Fibroblast of pulmonary artery (primary cell): ENCODE measurements around the gene TBRG1.
A peak's percentile ranks its signal among the peaks of the same experiment; 100 is the strongest.

Source experiments
- DNase-seq: peaks from one replicate; pipeline ENCODE4 v3.0.0-alpha.2; 2010; ENCODE audit warnings: low read depth
- H3K4me3 ChIP-seq: replicated peaks from 2 replicates; pipeline ENCODE4 v1.5.1; 2011; ENCODE audit warnings: low read depth, mild to moderate bottlenecking, control low read depth, low read length, moderate library complexity
- TF ChIP-seq, protein P1 (sequence below): IDR thresholded peaks from 2 replicates; pipeline ENCODE4 v1.5.1; 2011; ENCODE audit warnings: mild to moderate bottlenecking, control low read depth, low read length, inconsistent platforms; ENCODE audit errors: missing control alignments

The TBRG1 gene

DNA sequence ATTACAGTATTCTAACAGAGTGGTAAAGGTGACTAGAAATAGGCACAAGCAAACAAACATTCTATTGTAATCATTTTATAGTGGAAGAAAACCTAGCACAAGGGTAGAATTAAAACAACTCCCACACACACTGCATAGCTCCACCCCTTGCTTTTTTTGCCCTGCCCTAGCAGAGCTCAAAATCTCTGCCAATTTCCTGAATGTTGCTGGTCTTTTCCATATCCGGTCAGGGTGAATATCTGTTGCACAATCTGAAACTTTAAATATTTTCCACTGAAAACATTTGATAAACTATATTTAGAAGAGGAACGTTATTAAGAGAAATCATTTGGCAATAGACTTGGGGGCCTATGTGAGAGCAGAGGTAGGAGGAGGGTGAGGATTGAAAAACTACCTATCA lies 53.7 kb downstream of the TBRG1 start:
- TF ChIP-seq, protein P1, sequence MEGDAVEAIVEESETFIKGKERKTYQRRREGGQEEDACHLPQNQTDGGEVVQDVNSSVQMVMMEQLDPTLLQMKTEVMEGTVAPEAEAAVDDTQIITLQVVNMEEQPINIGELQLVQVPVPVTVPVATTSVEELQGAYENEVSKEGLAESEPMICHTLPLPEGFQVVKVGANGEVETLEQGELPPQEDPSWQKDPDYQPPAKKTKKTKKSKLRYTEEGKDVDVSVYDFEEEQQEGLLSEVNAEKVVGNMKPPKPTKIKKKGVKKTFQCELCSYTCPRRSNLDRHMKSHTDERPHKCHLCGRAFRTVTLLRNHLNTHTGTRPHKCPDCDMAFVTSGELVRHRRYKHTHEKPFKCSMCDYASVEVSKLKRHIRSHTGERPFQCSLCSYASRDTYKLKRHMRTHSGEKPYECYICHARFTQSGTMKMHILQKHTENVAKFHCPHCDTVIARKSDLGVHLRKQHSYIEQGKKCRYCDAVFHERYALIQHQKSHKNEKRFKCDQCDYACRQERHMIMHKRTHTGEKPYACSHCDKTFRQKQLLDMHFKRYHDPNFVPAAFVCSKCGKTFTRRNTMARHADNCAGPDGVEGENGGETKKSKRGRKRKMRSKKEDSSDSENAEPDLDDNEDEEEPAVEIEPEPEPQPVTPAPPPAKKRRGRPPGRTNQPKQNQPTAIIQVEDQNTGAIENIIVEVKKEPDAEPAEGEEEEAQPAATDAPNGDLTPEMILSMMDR, result no peak
- no peak overlapping the region for H3K4me3 ChIP-seq
- peak; percentile 88 for DNase-seq

DNA sequence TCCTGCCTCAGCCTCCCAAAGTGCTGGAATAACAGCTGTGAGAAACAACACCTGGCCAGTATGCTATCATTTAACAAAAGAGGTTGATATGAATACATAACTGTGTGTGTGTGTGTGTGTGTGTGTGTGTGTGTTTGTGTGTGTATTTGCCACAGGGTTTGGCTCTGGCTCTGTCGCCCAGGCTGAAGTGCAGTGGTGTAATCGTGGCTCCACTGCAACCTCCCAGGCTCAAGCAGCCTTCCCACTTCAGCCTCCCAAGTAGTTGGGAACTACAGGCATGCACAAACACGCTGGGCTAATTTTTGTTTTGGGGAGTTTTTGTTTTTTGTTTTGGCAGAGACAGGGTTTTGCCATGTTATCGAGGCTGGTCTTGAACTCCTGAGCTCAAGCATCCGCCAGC lies 55.8 kb downstream of the TBRG1 start:
- H3K4me3 ChIP-seq, result no peak overlapping the region
- no peak for DNase-seq
- TF ChIP-seq, protein P1, result no peak

DNA sequence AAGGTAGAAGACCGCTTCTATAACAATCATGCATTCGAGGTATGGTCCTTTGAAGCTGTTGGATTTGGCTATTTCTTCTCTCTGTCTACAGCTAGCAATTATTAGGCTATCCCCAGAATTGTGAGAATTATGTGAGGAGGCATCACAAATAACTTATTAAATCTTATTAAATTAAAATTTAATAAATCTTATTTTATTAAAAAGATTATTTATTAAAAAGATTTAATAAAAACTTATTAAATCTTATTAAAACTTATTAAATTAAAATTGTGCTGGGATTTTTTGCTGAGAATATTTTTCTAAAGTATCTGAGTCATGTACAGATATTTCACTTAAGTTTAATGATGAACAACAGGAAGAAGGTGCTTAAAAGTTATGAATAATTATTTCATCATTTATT lies 58.8 kb downstream of the TBRG1 start:
- H3K4me3 ChIP-seq, result no peak overlapping the region
- no peak for DNase-seq
- TF ChIP-seq, protein P1, result no peak

DNA sequence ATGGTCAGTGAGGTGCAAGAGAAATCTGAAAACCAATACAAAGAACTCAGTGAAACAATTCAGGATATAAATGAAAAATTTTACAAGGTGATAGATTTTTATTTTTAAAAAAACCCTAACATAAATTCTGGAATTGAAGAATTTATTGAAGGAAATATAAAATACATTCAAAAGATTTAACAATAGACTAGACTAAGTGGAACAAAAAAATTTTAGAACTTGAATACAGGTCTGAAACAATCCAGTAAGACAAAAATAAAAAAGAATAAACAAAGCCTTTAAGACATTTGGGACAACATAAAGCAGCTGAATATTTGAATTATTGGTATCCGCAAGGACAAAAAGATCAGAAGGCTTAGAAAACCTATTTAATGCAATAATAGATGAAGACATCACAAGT lies 59.8 kb downstream of the TBRG1 start:
- H3K4me3 ChIP-seq, result no peak overlapping the region
- TF ChIP-seq, protein P1, result no peak
- DNase-seq, result no peak
